Stimulated activated naive CD8-positive, alpha-beta T cell treated with anti-CD3 and anti-CD28 coated beads, Interleukin-15, Interleukin-2, amounts not matched to agents 100 ng/mL and 50 ng/mL, for 24 hours (primary cell): Measurements from ENCODE around the gene MAP1B.
"Not testable (repeated sequence)": the region's sequence is repeated elsewhere in the genome, so short reads cannot be mapped to it uniquely, and the experiment has no call there.

Experiments used
- H3K27ac Mint-ChIP-seq: one replicate; pipeline ENCODE4 v1.8.0; 2021; ENCODE audit warnings: mild to moderate bottlenecking, mixed read lengths
- H3K27me3 Mint-ChIP-seq: one replicate; pipeline ENCODE4 v1.8.0; 2021; ENCODE audit warnings: mixed read lengths
- H3K36me3 Mint-ChIP-seq: one replicate; pipeline ENCODE4 v1.8.0; 2021; ENCODE audit warnings: low read depth, mixed read lengths
- H3K4me1 Mint-ChIP-seq: one replicate; pipeline ENCODE4 v1.8.0; 2021; ENCODE audit warnings: low read depth, mixed read lengths
- H3K4me3 Mint-ChIP-seq: one replicate; pipeline ENCODE4 v1.8.0; 2021; ENCODE audit warnings: mild to moderate bottlenecking, mixed read lengths
- H3K9me3 Mint-ChIP-seq: one replicate; pipeline ENCODE4 v1.8.0; 2021; ENCODE audit warnings: mixed read lengths

The MAP1B gene

DNA sequence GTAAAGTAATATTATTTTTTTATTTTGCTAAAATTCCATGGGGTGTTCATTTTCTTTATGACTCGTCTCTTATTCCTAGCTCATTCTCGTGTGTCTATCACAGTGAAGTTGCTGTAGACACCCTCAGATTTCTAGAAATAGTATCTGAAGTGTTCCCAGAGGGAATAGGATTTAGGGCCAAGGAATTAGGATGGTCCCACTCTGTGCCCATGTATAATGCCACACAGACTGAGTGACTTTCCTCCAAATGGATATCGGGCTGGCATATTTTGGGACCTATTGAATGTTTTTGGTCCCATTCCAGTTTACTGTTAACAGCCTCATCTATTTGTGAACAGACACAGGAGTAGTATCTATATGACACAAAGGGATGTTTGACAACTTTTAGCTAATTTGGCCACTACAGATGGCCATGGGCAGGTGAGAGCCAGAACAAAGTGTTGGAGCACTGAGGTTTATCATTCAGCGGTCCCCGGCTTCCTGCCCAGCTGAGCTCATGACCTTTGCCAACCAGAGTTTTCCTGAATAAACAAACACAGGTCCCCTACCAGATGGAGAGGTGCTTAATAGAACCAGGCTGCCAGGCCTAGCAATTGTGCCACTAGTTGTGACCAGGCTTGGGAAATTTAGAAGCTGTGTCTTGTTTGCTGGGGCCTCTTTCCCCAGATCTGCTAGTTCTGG, 46.9 kb downstream of the MAP1B start:
- no peak overlapping the region for H3K27ac Mint-ChIP-seq
- no peak overlapping the region for H3K4me3 Mint-ChIP-seq
- no peaks in the 10 kb centered on the region for H3K9me3 Mint-ChIP-seq
- H3K27me3 Mint-ChIP-seq, result peaks cover 34% of the 10 kb centered on the region
- no peaks in the 10 kb centered on the region for H3K4me1 Mint-ChIP-seq
- H3K36me3 Mint-ChIP-seq, result no peaks in the 10 kb centered on the region

DNA sequence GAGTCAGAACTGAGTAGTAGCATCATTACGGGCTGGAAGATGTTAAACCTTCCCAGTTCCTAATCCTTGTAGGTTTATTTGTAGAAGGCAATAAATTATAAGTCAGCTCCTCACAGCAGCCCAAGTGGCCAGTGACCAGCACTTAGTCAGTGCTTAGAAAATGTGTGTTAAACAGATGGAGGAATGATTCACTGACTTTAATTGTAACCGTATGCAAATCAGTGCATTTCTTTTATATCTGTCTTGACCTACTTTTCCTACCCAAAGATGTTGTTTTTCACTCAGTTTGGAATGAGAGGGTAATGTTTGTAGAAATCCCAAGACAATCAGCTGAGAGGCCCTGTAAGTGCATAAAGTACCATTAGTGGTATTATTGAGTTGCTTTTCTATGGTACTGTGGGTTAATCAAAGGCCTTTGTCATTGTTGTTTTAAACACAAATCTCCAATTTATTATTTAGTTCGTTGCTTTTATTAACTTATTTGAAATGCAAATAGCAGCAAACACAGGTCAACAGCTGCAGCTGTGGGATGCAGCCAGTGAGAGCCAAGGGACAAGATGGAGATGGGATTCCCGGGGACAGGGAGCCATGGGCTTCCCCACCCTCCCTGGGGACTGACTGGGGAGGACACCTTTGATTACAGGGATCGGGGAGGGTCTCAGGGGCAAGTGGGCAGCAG, 49.8 kb downstream of the MAP1B start:
- Mint-ChIP-seq H3K36me3 (no peaks in the 10 kb centered on the region), H3K4me1 (no peaks in the 10 kb centered on the region), H3K27me3 (peaks cover 33% of the 10 kb centered on the region), H3K4me3 (no peak overlapping the region), H3K9me3 (no peaks in the 10 kb centered on the region), H3K27ac (no peak overlapping the region)

DNA sequence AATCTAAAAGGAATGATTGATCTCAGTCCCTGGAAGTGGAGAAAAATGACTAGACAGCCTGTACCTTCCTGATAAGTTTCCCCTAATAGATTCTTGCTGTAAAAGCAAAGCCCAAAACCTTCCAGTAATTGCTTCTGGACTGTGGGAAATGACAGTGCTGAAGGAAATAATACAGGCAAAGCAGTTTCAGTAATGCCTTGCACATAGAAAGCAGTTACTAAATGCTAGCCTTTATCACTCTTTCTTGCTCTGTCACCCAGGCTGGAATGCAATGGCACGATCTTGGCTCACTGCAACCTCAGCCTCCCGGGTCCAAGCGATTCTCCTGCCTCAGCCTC, 50.3 kb downstream of the MAP1B start:
- H3K27ac Mint-ChIP-seq, result no peak overlapping the region
- no peaks in the 10 kb centered on the region for H3K36me3 Mint-ChIP-seq
- no peak overlapping the region for H3K4me3 Mint-ChIP-seq
- H3K4me1 Mint-ChIP-seq, result no peaks in the 10 kb centered on the region
- no peaks in the 10 kb centered on the region for H3K9me3 Mint-ChIP-seq
- H3K27me3 Mint-ChIP-seq, result peaks cover 36% of the 10 kb centered on the region

DNA sequence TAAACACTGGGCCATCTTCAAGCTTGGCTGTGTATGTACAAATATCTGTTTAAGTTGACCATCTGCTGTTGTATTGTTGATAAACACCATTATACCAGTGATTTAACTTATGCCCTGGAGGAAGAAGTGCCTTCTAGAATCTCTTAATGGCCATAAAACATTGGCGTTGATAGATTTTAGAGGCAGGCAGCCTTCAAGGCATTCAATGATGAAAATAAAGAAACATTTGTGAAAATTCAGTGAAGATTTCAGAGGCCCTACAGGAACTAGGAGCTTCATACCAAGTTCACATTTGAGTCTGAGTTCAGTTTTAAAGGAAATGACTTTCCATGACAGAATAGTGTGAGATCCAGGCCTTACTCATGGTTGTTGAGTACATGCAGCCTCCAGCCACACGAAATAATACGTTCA, 52.2 kb downstream of the MAP1B start:
- no peaks in the 10 kb centered on the region for H3K4me1 Mint-ChIP-seq
- H3K9me3 Mint-ChIP-seq, result no peaks in the 10 kb centered on the region
- H3K27me3 Mint-ChIP-seq, result peaks cover 40% of the 10 kb centered on the region
- H3K27ac Mint-ChIP-seq, result no peak overlapping the region
- no peak overlapping the region for H3K4me3 Mint-ChIP-seq
- H3K36me3 Mint-ChIP-seq, result no peaks in the 10 kb centered on the region

DNA sequence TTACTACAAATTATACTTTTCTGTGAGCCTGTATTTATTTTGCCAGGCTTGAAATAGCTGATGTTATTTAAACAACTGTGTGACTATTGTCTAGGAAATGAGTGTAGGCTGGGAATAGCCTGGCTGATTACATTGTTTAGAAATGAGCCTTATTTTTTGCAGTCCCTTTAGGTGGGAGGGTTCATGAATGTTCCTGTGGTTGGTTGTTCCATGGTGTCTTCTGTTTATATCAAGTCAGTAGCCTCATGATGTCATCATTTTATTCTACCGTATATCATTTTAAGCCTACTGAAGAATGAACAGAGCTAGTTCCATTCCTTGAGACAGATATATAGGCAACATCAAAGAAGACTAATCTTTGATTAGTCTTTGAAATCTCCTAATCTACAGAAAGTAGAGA, 53.1 kb downstream of the MAP1B start:
- Mint-ChIP-seq H3K4me1 (no peaks in the 10 kb centered on the region), H3K27ac (no peak overlapping the region), H3K4me3 (no peak overlapping the region), H3K36me3 (no peaks in the 10 kb centered on the region), H3K9me3 (no peaks in the 10 kb centered on the region), H3K27me3 (peaks cover 45% of the 10 kb centered on the region)

DNA sequence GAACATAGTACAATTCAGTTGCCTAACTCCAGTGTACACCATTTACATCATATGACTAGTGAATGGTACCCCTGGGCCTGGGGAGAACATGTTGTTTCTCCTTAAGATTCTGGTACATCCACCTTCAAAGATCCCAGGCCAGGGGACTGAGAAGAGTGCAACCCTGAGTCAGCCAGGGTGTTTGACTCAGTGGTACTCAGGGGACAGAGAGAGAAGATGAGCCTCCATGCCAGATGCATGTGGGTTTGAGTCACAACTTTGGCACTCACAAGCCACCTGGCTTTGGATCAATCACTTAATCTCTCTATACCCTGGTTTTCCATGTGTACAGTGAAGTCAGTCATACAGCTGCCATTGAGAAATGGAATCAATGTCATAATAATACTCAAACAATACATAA, 53.7 kb downstream of the MAP1B start:
- H3K27ac Mint-ChIP-seq, result no peak overlapping the region
- H3K4me1 Mint-ChIP-seq, result no peaks in the 10 kb centered on the region
- no peak overlapping the region for H3K4me3 Mint-ChIP-seq
- no peaks in the 10 kb centered on the region for H3K36me3 Mint-ChIP-seq
- H3K27me3 Mint-ChIP-seq, result peaks cover 47% of the 10 kb centered on the region
- H3K9me3 Mint-ChIP-seq, result no peaks in the 10 kb centered on the region

DNA sequence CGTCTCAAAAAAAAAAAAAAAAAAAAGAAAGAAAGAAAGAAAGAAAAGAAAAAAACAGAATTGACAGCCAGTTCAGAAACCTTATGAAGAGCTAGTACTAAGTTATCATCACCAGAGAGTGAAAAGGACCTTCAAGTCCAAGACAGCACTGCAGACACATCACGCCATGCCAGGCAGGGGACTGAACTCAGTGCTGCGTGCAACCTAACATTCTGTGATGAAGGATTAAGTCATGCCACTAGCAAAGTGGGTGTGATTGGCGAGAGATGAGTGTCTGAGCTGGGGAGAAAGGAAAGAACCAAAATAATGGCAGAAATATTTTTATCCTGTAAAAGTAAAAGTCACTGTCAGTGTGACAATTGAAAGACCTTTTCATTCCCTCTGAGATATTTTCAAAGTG, 54.7 kb downstream of the MAP1B start:
- no peaks in the 10 kb centered on the region for H3K9me3 Mint-ChIP-seq
- no peaks in the 10 kb centered on the region for H3K36me3 Mint-ChIP-seq
- H3K4me1 Mint-ChIP-seq, result peaks cover 6% of the 10 kb centered on the region
- H3K27ac Mint-ChIP-seq, result no peak overlapping the region
- H3K27me3 Mint-ChIP-seq, result peaks cover 52% of the 10 kb centered on the region
- H3K4me3 Mint-ChIP-seq, result no peak overlapping the region

DNA sequence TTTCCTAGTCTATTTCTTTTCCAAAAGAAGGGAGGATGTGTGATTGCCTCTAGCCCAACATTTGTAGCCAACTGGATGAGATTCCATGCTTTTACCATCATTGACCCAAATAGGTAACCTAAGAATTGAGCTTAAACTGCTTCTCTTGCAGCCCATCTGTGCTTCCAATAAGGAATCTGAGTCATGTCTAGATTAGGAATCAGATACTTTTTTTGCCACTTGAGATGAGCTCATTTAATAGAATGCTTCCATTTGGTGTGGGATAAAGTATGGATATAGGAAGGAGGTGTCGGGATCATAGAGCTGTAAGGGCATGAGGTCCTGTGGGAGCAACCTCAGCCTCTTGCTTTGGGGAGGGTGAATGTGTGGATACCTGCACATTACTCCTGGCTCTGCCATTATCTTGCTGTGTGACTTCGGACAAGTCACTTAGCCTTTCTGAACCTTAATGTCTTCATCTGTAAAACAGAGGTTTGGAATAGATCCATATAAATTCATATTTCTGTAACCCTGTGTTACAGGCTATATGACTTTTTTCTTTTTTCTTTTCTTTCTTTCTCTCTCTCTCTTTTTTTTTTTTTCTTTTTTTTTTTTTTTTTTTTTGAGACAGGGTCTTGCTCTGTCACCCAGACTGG, 56.2 kb downstream of the MAP1B start:
- Mint-ChIP-seq H3K27ac (no peak overlapping the region), H3K27me3 (peaks cover 59% of the 10 kb centered on the region), H3K4me1 (peaks cover 11% of the 10 kb centered on the region), H3K4me3 (no peak overlapping the region), H3K36me3 (no peaks in the 10 kb centered on the region), H3K9me3 (no peaks in the 10 kb centered on the region)

DNA sequence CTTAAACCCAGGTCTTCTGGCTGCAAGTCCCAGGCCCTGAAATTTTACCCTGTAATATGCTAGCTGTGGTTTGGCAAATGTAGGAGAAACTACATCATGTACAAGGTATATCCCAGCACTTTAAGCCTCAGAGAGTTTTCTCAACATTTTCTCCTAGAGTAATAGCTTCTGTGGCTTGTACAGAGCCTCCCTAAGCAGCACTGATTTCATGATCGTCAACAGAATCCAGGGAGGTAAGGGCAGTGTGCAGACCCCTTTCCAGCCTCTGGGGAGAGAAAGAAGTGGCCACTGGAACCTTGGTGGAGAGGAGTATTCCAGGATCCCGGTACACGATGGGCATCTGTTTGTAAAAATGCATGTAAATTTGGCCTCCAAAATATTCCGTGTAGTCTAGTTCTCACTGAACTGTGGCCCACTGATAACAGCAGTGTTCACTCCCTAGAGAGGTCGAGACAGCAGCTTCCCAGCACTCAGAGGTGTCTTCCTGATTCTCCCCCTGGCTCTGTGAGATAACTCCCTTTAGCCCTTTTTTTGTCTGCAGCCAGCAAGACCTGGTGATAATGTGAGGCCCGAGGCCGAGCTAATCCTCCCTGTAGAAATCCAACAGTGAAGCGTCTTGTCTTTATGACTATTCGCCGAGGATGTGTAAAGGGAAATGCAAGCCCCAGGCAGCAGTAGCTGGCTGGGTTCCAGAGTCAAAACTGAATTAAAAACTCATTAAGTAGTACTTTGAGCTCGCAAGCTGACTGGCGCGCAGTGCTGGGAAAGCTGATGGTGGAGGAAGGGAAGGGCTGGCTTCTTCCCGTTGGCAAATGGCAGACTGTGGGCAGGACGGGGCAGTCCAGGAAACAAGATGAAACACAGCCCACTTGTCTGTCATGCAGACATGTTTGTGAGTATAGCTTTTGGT, 59.0 kb downstream of the MAP1B start:
- H3K4me1 Mint-ChIP-seq, result peaks cover 11% of the 10 kb centered on the region
- H3K4me3 Mint-ChIP-seq, result no peak overlapping the region

DNA sequence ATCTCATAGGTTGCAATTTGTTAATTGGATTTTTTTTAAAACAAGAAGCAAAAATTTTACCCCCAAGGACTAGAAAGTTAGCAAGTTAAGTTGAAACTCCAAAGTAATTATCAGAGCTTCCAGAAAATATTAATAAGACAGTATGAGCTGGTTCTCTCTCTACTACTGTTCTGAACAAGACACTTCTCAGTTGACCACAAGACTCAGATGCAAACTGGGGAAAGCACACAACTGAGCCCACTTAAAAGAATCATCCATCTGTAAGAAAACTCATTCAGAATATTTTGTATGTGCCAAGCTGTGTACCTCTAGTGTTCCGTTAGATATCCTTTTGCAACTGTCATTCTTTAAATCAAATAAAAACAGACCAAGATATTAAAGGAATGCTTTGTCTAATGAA, 60.0 kb downstream of the MAP1B start:
- Mint-ChIP-seq H3K4me1 (peaks cover 11% of the 10 kb centered on the region), H3K36me3 (no peaks in the 10 kb centered on the region), H3K9me3 (no peaks in the 10 kb centered on the region), H3K27me3 (peaks cover 79% of the 10 kb centered on the region), H3K4me3 (no peak overlapping the region), H3K27ac (no peak overlapping the region)

More for the DNA sequence above, 59.0 kb downstream of the MAP1B start:
- Mint-ChIP-seq H3K9me3 (no peaks in the 10 kb centered on the region), H3K27ac (no peak overlapping the region), H3K27me3 (peaks cover 82% of the 10 kb centered on the region), H3K36me3 (no peaks in the 10 kb centered on the region)

DNA sequence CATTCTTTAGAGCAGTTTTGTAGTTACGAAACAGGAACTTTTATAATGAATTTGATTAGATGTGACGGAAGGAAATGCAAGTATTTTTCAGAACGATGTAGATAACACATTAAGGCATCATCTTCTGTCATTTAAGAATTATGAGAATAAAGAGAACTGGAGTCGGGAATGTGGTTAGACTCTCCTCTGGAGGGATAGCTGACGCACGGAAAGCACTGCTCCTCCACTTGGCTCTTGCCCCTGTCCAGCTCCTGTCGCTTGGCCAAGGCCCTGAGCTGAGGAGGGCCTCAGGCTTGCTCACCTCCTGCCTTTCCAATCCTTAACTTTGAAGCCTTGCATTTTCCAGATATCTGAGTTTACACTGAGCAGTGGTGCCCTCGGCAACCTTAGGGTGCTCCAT, 60.5 kb downstream of the MAP1B start:
- no peaks in the 10 kb centered on the region for H3K9me3 Mint-ChIP-seq
- H3K4me3 Mint-ChIP-seq, result no peak overlapping the region
- H3K36me3 Mint-ChIP-seq, result no peaks in the 10 kb centered on the region
- peaks cover 76% of the 10 kb centered on the region for H3K27me3 Mint-ChIP-seq
- peaks cover 11% of the 10 kb centered on the region for H3K4me1 Mint-ChIP-seq
- no peak overlapping the region for H3K27ac Mint-ChIP-seq

DNA sequence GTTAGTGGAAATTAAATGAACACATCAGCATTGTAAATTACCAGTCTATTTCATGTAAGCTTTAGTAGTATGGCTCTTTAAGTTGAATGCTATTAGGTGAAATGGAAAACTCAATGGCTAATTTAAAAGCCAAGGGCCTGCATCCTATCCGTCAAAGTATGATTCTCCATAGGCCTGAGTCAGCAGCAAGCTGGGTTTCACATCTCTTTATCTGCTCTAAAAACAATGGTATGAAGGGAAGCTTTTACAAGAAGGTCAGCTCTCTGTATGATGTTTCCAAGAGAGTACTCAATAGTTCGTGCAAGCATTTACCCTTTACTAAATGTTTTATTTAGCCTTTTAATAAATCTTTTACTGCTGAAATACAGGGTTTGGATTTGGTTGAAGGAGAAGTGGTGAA, 62.8 kb downstream of the MAP1B start:
- Mint-ChIP-seq H3K27ac (no peak overlapping the region), H3K27me3 (peaks cover 67% of the 10 kb centered on the region), H3K36me3 (no peaks in the 10 kb centered on the region), H3K4me3 (no peak overlapping the region), H3K4me1 (peaks cover 11% of the 10 kb centered on the region), H3K9me3 (no peaks in the 10 kb centered on the region)

DNA sequence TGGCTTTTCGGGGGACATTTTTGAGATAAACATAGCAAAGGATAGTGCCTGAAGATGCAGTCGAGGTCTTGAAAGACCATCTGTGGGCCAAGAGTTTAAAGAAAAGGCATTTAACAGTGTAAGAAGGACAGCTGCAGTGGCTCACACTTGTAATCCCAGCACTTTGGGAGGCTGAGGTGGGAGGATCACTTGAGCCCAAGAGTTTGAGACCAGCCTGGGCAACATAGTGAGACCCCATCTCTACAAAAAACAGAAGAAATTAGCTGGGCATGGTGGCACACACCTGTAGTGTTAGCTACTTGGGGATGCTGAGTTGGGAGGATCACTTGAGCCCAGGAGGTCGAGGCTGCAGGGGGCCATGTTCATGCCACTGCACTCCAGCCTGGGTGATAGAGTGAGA, 63.9 kb downstream of the MAP1B start:
- not testable (repeated sequence) for H3K36me3 Mint-ChIP-seq, H3K9me3 Mint-ChIP-seq, H3K27ac Mint-ChIP-seq, H3K4me3 Mint-ChIP-seq
- Mint-ChIP-seq H3K27me3 (peaks cover 63% of the 10 kb centered on the region), H3K4me1 (peaks cover 11% of the 10 kb centered on the region)

DNA sequence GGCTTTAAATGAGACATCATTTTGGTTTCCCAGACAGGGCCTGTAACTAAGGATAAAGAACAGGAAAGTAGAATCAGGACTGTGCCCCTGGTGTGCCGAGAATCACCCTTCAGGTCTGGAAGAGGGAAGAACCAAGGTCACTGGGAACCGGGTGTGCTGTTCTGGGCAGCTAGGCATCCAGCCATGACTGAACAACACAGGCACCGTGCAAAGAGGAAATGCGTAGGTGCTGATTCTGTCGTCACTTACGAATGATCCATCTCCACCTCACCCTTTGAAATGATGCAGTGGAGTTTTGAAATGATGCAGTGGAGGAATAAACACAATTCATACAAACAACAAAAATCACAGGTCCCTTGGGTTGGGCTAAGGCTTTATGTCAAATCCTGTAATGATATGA, 64.4 kb downstream of the MAP1B start:
- Mint-ChIP-seq H3K27me3 (peaks cover 61% of the 10 kb centered on the region), H3K9me3 (no peaks in the 10 kb centered on the region), H3K4me3 (no peak overlapping the region)

DNA sequence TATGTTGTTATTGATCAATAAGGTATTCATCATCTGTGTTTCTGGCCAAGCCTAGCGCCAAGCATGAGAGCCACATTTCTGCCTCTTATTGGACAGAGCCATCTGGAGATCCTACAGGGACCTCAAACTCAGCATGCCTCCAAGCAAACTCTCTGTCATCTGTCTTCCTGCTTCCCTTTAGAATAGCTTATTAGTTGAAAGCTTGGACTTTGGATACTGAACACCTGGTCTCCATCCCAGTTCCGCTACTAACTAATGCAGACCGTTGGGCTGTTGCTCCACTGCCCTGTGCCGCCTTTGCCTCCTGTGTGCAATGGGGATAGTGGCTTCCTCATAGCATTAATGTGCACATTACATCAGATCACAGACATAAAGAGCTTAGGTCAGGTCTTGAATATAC, 65.5 kb downstream of the MAP1B start:
- no peaks in the 10 kb centered on the region for H3K36me3 Mint-ChIP-seq
- H3K4me3 Mint-ChIP-seq, result no peak overlapping the region
- no peaks in the 10 kb centered on the region for H3K4me1 Mint-ChIP-seq
- peaks cover 61% of the 10 kb centered on the region for H3K27me3 Mint-ChIP-seq
- H3K27ac Mint-ChIP-seq, result no peak overlapping the region
- no peaks in the 10 kb centered on the region for H3K9me3 Mint-ChIP-seq

More for the DNA sequence above, 64.4 kb downstream of the MAP1B start:
- Mint-ChIP-seq H3K4me1 (peaks cover 8% of the 10 kb centered on the region), H3K27ac (no peak overlapping the region), H3K36me3 (no peaks in the 10 kb centered on the region)
